IMR-90 (cell line): Measurements from ENCODE around the gene NTM. TPM values are rescaled to one million over a fixed set of nuclear protein-coding genes. Genes with fewer than 3 reads are reported as not detected.

Experiments
- ATAC-seq: fragments of 200-7000 bp; cut with Tn5 transposase; 2 replicates; pipeline ENCODE4 v1.9.1; 2020; ENCODE audit warnings: low read depth, mild to moderate bottlenecking, moderate library complexity
- BruUV-seq: library from RNA; stranded (reverse); fragments of 400-500 nt; replicated peaks from 2 replicates; lab custom pipeline; 2021; lab: Mats Ljungman, UMichigan
- CTCF ChIA-PET: fragments of 300-600 bp; formaldehyde crosslinking; extraction: SDS; loops from one replicate; lab custom pipeline; 2021; ENCODE audit warnings: antibody characterized with exemption; lab: Yijun Ruan, JAX
- POLR2A ChIA-PET: fragments of 300-600 bp; sonication (Branson Sonifier 250); formaldehyde crosslinking; loops from one replicate; lab custom pipeline; 2022; ENCODE audit warnings: antibody characterized with exemption; ENCODE audit not compliant: unreplicated experiment; lab: Charles Lee
- DNase-seq: peaks from one replicate; pipeline ENCODE4 v3.0.0; 2013
- H2AFZ ChIP-seq: replicated peaks from 2 replicates; pipeline ENCODE3; 2013; ENCODE audit warnings: low read length, mild to moderate bottlenecking; ENCODE audit not compliant: poor library complexity
- H2AK5ac ChIP-seq: 2 replicates; pipeline ENCODE4 v1.6.1; 2013; ENCODE audit warnings: low read depth, low read length, inconsistent platforms
- H2AK9ac ChIP-seq: replicated peaks from 2 replicates; pipeline ENCODE3; 2013; ENCODE audit warnings: mild to moderate bottlenecking, low read depth, low read length, moderate library complexity; ENCODE audit not compliant: poor library complexity
- H2BK120ac ChIP-seq: 2 replicates; pipeline ENCODE4 v1.6.1; 2013; ENCODE audit warnings: low read depth, low read length, inconsistent platforms
- H2BK15ac ChIP-seq: 3 replicates; pipeline ENCODE4 v1.6.1; 2013; ENCODE audit warnings: low read depth, low read length, inconsistent platforms
- H2BK20ac ChIP-seq: 2 replicates; pipeline ENCODE4 v1.6.1; 2013; ENCODE audit warnings: low read depth, mild to moderate bottlenecking, inconsistent platforms, low read length, moderate library complexity
- H2BK5ac ChIP-seq: 2 replicates; pipeline ENCODE4 v1.6.1; 2013; ENCODE audit warnings: mild to moderate bottlenecking, low read depth, low read length, inconsistent platforms; ENCODE audit not compliant: poor library complexity, severe bottlenecking
- H3K14ac ChIP-seq: replicated peaks from 2 replicates; pipeline ENCODE4 v1.6.1; 2013; ENCODE audit warnings: low read depth, low read length, inconsistent platforms
- H3K18ac ChIP-seq: 2 replicates; pipeline ENCODE4 v1.6.1; 2013; ENCODE audit warnings: low read depth, low read length, control low read depth
- H3K23ac ChIP-seq: 2 replicates; pipeline ENCODE4 v1.6.1; 2013; ENCODE audit warnings: low read depth, low read length, inconsistent platforms
- H3K27ac ChIP-seq: 2 replicates; pipeline ENCODE4 v1.5.1; 2013; ENCODE audit warnings: mild to moderate bottlenecking, control low read depth, low read length; ENCODE audit not compliant: insufficient read depth
- H3K27me3 ChIP-seq: 2 replicates; pipeline ENCODE4 v1.6.1; 2013; ENCODE audit warnings: low read length; ENCODE audit not compliant: control insufficient read depth, insufficient read depth
- H3K36me3 ChIP-seq: 2 replicates; pipeline ENCODE4 v1.6.1; 2013; ENCODE audit warnings: low read length, mixed read lengths; ENCODE audit not compliant: control insufficient read depth, insufficient read depth
- H3K4ac ChIP-seq: 2 replicates; pipeline ENCODE4 v1.6.1; 2013; ENCODE audit warnings: low read depth, low read length, inconsistent platforms
- H3K4me1 ChIP-seq: 2 replicates; pipeline ENCODE4 v1.6.1; 2013; ENCODE audit warnings: low read length, mixed read lengths; ENCODE audit not compliant: control insufficient read depth, insufficient read depth
- H3K4me2 ChIP-seq: 2 replicates; pipeline ENCODE4 v1.6.1; 2013; ENCODE audit warnings: low read depth, mild to moderate bottlenecking, control low read depth, low read length, moderate library complexity
- H3K4me3 ChIP-seq: 2 replicates; pipeline ENCODE4 v1.5.1; 2013; ENCODE audit warnings: low read depth, mild to moderate bottlenecking, control low read depth, low read length, moderate library complexity; ENCODE audit not compliant: insufficient read depth
- H3K56ac ChIP-seq: 2 replicates; pipeline ENCODE4 v1.6.1; 2013; ENCODE audit warnings: low read length, inconsistent platforms; ENCODE audit not compliant: insufficient read depth; ENCODE audit errors: extremely low read depth
- H3K79me1 ChIP-seq, 2 experiments: 2 replicates each; pipeline ENCODE4 v1.6.1; 2013; ENCODE audit warnings: low read length in 2 of 2, inconsistent platforms in 1 of 2, low read depth in 1 of 2
- H3K9ac ChIP-seq: 2 replicates; pipeline ENCODE4 v1.6.1; 2013; ENCODE audit warnings: low read depth, low read length, control low read depth
- H3K9me1 ChIP-seq: 2 replicates; pipeline ENCODE4 v1.6.1; 2013; ENCODE audit warnings: low read length, inconsistent platforms; ENCODE audit not compliant: insufficient read depth
- H3K9me3 ChIP-seq: 2 replicates; pipeline ENCODE4 v1.6.1; 2013; ENCODE audit warnings: low read length; ENCODE audit not compliant: control insufficient read depth, insufficient read depth
- H4K20me1 ChIP-seq: 2 replicates; pipeline ENCODE4 v1.6.1; 2013; ENCODE audit warnings: low read length, inconsistent platforms; ENCODE audit not compliant: insufficient read depth
- H4K5ac ChIP-seq: 2 replicates; pipeline ENCODE4 v1.6.1; 2013; ENCODE audit warnings: mild to moderate bottlenecking, low read depth, low read length, control low read depth
- H4K8ac ChIP-seq, 2 experiments: 2 replicates each; pipeline ENCODE4 v1.6.1; 2013; ENCODE audit warnings: low read depth in 2 of 2, low read length in 2 of 2, control low read depth in 1 of 2, inconsistent platforms in 1 of 2
- H4K91ac ChIP-seq: 2 replicates; pipeline ENCODE4 v1.6.1; 2013; ENCODE audit warnings: low read depth, low read length, inconsistent platforms; ENCODE audit not compliant: insufficient read depth
- CEBPB ChIP-seq: IDR thresholded peaks from 2 replicates; pipeline ENCODE4 v1.6.1; 2012; ENCODE audit warnings: low read depth, low read length, improper control_type of control experiment
- CHD1 ChIP-seq: IDR thresholded peaks from 2 replicates; pipeline ENCODE4 v1.6.1; 2012; ENCODE audit warnings: low read depth, low read length, improper control_type of control experiment
- FOS ChIP-seq: fragments of 150-350 bp; IDR thresholded peaks from 2 replicates; pipeline ENCODE4 v1.6.1; 2016; ENCODE audit warnings: low read depth, low read length
- RAD21 ChIP-seq: IDR thresholded peaks from 2 replicates; pipeline ENCODE4 v1.6.1; 2012; ENCODE audit warnings: low read length, improper control_type of control experiment
- RCOR1 ChIP-seq: IDR thresholded peaks from 2 replicates; pipeline ENCODE4 v1.6.1; 2012; ENCODE audit warnings: mild to moderate bottlenecking, low read length, improper control_type of control experiment; ENCODE audit not compliant: insufficient replicate concordance
- SMC3 ChIP-seq: fragments of 150-350 bp; IDR thresholded peaks from 2 replicates; pipeline ENCODE4 v1.6.1; 2016; ENCODE audit warnings: low read depth, mild to moderate bottlenecking, antibody characterized with exemption, low read length, moderate library complexity
- WGBS, 2 experiments: methylation state at CpG; one replicate each; pipeline versions ENCODE4 v1.1.5 to v1.1.7; 2013; ENCODE audit warnings: missing lambda C conversion rate in 2 of 2; ENCODE audit not compliant: insufficient read length in 1 of 2; ENCODE audit errors: extremely low coverage in 2 of 2; 5-methylcytosine and 5-hydroxymethylcytosine counted together
- dilution Hi-C: fragments of 300-500 bp; cut with HindIII; formaldehyde crosslinking; loops from one replicate; pipeline ENCODE4 v1.14.3; 2018; ENCODE audit warnings: low sequenced_read_pairs; ENCODE audit not compliant: unreplicated experiment
- in situ Hi-C: fragments of 300-500 bp; cut with MboI; formaldehyde crosslinking; loops from 3 replicates; pipeline ENCODE4 v1.14.3; 2019; ENCODE audit warnings: low sequenced_read_pairs, inconsistent platforms, mixed read lengths
- intact Hi-C: fragments of 100-400 bp; cut with micrococcal nuclease; formaldehyde crosslinking; loops from 2 replicates; pipeline ENCODE4 v1.10.0; 2022
- polyA plus RNA-seq, 3 experiments: library from polyadenylated mRNA; depleted of rRNA; stranded (reverse); fragments of >200 nt; gene quantifications; 2 replicates each; pipeline ENCODE4 v1.2.3, GENCODE V29; 2012; ENCODE audit warnings: low replicate concordance in 1 of 3
- total RNA-seq: library from RNA; depleted of rRNA; stranded (reverse); fragments of >200 nt; gene quantifications from 2 replicates; pipeline ENCODE4 v1.2.3, GENCODE V29; 2012
- TF ChIP-seq, protein P1 (sequence below): conservative IDR thresholded peaks from 2 replicates; pipeline ENCODE4 v1.5.1; 2012; ENCODE audit warnings: mild to moderate bottlenecking, low read depth, low read length, improper control_type of control experiment

NTM gene
- total and polyA plus RNA-seq, 2 of the 4 experiments (the other 2 are of a cell fraction), result 19.5 to 25.5 TPM

DNA sequence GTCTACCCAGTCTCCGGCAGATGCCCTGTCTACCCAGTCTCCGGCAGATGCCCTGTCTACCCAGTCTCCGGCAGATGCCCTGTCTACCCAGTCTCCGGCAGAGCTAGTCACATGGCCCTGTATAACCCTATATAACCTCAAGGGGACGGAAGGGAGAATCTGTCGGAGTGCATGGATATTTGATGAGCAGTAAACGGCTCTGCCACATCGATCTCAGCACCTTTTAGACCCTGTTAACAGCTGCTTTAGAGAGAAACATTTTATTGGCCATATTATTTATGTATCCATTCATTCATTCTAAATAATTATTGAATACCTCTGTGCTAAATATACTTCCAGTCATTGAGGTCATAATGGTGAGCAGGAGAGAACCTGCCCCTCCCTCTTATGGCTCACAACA, 228.9 kb downstream of the NTM start:
- dilution Hi-C loops, result no loop called here
- H4K91ac ChIP-seq, result no peak overlapping the region

More for the DNA sequence above, 228.9 kb downstream of the NTM start:
- no peaks in the 10 kb centered on the region for H3K79me1 ChIP-seq
- DNase-seq (no peak), ATAC-seq (no peak)
- BruUV-seq, result no TSS peak
- H3K9me3 ChIP-seq, result no peaks in the 10 kb centered on the region
- H3K4me1 ChIP-seq, result no peaks in the 10 kb centered on the region
- no peak overlapping the region for H2AFZ ChIP-seq
- H4K8ac ChIP-seq, result no peak overlapping the region
- H3K23ac ChIP-seq, result no peak overlapping the region
- CTCF ChIA-PET, result no interaction called here
- no peak overlapping the region for H2BK5ac ChIP-seq
- no peak overlapping the region for H2AK5ac ChIP-seq
- H3K9ac ChIP-seq, result no peak overlapping the region
- TF ChIP-seq, protein P1, sequence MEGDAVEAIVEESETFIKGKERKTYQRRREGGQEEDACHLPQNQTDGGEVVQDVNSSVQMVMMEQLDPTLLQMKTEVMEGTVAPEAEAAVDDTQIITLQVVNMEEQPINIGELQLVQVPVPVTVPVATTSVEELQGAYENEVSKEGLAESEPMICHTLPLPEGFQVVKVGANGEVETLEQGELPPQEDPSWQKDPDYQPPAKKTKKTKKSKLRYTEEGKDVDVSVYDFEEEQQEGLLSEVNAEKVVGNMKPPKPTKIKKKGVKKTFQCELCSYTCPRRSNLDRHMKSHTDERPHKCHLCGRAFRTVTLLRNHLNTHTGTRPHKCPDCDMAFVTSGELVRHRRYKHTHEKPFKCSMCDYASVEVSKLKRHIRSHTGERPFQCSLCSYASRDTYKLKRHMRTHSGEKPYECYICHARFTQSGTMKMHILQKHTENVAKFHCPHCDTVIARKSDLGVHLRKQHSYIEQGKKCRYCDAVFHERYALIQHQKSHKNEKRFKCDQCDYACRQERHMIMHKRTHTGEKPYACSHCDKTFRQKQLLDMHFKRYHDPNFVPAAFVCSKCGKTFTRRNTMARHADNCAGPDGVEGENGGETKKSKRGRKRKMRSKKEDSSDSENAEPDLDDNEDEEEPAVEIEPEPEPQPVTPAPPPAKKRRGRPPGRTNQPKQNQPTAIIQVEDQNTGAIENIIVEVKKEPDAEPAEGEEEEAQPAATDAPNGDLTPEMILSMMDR, result no peak
- no peak for TF ChIP-seq FOS
- TF ChIP-seq RAD21, result no peak
- no peak for TF ChIP-seq CEBPB
- TF ChIP-seq RCOR1, result no peak
- TF ChIP-seq CHD1, result no peak
- no peak for TF ChIP-seq SMC3
- peaks cover 3% of the 10 kb centered on the region for H3K27me3 ChIP-seq
- H2AK9ac ChIP-seq, result no peak overlapping the region
- 95% methylated on average over 4 of the region's 8 CpGs; no CpG with 5 or more reads in 1 of the 2 experiments for WGBS, 2 experiments
- H3K4ac ChIP-seq, result no peak overlapping the region
- no peak overlapping the region for H3K14ac ChIP-seq
- no peak overlapping the region for H3K4me2 ChIP-seq
- H3K18ac ChIP-seq, result no peak overlapping the region
- no peaks in the 10 kb centered on the region for H3K36me3 ChIP-seq
- no peak overlapping the region for H3K27ac ChIP-seq
- H4K5ac ChIP-seq, result no peak overlapping the region
- POLR2A ChIA-PET, result no interaction called here
- no peak overlapping the region for H3K56ac ChIP-seq
- no peaks in the 10 kb centered on the region for H4K20me1 ChIP-seq
- in situ Hi-C loops, result no loop called here
- intact Hi-C loops, result no loop called here
- no peak overlapping the region for H2BK120ac ChIP-seq
- H2BK15ac ChIP-seq, result no peak overlapping the region
- H2BK20ac ChIP-seq, result no peak overlapping the region
- H3K4me3 ChIP-seq, result no peak overlapping the region
- H3K9me1 ChIP-seq, result no peaks in the 10 kb centered on the region
